Measurements from ENCODE around the gene OTUD6A.

OTUD6A gene, protein sequence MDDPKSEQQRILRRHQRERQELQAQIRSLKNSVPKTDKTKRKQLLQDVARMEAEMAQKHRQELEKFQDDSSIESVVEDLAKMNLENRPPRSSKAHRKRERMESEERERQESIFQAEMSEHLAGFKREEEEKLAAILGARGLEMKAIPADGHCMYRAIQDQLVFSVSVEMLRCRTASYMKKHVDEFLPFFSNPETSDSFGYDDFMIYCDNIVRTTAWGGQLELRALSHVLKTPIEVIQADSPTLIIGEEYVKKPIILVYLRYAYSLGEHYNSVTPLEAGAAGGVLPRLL

DNA sequence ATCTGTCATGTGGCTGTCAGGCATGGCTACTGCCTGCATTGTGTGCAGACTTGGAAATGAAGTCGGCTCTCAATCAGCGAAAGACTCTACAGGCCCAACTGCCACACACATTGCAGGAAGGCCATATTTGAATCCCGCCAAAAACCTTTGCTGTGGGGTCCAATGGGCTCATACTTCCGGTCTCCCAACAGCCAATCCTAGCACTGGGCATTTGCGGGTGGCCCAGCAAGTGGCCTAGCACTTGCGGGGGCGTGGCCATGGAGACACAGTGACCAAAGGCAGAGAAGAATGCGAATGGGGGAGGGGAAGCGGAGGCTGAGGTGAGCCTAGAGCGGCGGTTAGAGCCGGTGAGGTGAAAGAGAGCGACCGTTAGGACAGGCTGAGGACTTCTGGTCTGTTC is at the start of gene OTUD6A:
TSS of gene OTUD6A (plus strand) at position 382 of the 400 bp plus-strand sequence. CDS start 68 bp downstream, outside the sequence.
- DNase-seq (ENCODE audit: low spot score), result no peak

DNA sequence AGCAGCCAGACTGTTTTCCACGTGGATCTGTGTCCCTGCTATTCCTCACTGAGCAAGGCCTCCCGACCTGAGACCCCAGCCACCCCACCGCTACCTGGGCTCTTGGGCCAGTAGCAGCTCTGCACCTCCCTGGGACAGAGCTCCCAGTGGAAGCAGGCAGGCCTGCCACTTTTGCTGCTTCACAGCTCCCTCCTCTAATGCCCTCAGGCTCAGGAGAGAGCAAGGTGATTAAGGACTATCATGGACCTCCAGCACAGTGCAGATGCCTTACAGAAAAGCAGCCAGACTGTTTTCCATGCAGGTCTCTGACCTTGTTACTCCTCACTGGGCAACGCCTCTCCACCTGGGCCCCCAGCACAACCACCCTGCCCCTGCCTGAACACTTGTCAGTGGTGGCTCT is 49.5 kb upstream of the OTUD6A start:
- DNase-seq (ENCODE audit: low spot score), result no peak

DNA sequence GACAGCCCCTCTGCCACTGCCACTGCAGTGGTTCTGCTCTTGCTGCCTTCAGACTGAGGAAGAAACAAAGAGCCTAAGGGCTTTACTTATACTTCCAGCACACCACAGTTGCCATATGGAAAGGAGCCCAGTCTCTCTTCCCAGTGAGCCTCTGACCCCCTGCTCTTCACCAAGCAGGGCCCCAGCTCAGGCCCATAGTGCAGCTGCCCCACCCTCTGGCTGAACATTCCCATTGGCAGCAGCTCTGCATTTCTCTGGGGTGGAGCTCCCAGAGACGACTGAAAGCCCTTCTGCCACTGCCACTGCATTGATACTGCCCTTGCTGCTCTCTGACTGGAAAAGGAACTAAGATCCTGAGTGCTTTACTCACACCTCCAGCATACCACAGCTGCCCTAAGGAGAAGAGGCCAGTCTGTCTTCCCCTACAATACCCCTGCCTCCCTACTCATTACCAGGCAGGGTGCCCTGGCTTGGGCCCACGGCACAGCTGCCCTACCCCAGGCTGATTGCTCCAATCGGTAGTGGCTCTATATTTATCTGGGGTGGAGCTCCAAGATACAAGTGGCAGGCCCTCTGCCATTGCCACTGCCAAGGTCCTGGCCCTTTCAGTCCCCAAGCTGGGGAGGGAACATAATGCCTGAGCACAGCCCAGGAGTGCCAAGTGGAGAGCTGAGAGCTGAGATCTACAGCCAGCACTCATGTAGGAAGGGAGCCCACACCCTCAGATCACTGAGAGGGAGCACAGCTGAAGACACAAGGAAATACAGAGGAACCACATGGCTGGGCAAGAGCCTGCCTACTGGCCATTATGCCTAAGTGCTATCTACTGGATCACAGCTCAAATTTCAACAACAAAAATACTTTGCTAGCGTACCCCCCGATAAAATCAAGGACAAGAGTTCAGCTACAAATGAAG is 48.5 kb upstream of the OTUD6A start:
- DNase-seq (ENCODE audit: low spot score), result no peak

DNA sequence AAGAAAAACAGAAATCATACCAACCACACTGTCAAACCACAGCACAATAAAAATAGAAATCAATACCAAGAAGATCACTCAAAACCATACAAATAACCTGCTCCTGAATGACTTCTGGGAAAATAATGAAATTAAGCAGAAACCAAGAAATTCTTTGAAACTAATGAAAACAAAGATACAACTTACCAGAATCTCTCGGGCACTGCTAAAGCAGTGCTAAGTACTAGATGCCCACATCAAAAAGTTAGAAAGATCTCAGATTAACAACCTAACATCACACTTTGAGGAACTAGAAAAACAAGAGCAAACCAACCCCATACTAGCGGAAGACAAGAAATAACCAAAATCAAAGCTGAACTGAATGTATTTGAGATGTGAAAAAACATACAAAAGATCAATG is 45.7 kb upstream of the OTUD6A start:
- DNase-seq (ENCODE audit: low spot score), result peak; percentile 19

DNA sequence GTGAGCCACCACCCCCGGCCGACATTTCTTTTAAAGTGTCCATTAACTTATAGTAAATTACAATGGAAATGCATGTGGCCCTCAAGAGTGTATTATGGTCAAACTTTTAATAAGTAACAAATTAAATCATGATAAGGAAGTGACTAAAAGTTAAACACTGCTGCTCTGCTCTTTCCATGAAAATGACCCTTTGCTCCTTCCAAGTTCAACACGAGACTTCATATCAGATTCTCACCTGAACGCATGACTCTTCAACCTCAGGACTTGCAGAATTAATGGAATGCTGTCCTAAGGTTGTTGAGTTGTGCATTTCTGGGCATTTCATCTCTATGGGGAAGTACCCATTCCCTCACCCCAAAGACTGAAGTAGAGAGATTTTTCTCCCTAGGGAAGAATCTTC is 39.6 kb upstream of the OTUD6A start:
- no peak for DNase-seq (ENCODE audit: low spot score)

DNA sequence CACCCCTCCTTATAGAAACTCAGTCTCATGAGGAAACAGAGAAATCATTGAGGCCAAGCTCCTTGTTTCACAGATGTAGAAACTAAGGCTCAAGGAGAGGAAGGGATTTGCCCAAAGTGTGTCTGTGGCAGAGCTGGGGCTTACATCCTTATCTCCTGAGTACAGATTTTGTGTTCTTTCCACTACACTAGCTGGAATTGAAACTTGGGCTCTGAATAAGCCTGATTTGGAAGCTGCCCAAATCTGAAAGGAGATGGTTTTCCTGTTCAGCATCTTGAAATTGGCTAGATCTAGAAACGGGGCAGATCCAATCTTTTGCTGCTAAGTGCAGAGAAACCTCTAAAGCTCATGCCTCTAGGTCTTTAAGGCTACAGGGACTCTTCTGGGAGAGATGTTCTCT is 36.8 kb upstream of the OTUD6A start:
- no peak for DNase-seq (ENCODE audit: low spot score)

DNA sequence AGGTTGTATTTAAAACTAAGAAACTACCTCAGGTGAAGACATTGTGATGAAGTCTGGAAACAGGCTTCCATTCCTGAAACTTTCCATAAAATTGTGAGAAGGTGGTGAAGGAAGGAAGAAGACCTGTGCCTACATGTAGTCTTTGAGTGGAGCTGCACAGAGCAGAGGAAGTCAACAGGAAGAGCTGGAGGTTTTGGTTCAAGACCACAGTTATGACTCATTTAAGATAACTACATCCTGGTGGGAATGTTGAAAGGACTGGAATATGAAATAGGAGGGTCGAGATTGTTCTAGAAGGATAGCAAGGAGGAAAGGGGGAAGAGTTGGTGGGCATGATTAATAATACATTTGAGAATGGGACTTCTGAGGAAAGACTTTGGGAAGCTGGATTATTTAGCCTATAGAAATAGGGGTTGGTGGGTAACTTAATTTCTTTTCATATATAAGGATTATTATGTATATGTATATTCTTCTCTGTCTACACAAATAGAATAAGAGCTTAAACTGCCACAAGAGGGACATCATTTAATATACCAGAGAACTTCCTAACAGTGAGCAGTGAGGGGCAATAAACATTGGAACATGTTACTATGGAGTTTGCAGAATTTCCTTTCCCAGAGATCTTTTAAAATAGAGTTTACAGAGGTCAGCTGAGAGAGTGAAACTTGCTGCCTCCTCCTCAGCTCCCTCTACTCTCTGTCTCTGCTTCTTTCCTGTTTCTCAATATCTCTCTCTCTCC is 36.0 kb upstream of the OTUD6A start:
- DNase-seq (ENCODE audit: low spot score), result no peak

DNA sequence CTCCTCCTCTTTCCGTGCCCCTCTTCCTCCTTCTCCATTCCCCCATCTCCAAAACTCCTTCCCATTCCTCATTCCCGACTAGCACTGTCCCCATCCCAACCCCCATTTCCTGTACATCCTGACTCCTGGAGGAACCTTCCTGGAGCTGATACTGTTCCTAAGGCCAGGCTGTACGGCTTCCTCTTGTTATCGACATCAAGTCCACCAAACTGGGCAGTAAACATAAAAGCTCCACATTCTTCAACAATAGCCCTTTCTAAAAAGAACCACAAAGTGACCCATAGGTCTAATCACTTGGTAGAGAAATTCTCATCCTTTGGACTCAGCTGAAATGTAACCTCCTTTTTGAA is 35.4 kb upstream of the OTUD6A start:
- DNase-seq (ENCODE audit: low spot score), result no peak

DNA sequence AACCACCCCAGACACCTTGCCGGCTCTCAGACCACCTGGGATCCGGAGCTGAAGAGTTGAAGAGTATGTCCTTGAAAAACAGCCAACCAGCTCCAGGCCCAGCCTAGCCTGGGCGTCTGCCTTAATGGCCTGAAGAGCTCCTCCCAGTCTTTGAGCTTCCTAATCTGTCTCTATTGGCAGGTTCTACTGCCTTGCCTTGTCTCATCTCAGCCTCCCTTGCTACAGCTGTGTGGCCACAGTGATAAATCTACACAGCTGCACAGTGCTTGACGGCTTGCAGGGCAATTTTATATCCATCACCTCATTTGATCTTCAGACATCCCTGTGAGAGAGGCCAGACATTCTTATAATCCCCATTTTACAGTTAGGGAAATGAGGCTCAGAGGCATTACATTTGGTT is 32.4 kb upstream of the OTUD6A start:
- no peak for DNase-seq (ENCODE audit: low spot score)

DNA sequence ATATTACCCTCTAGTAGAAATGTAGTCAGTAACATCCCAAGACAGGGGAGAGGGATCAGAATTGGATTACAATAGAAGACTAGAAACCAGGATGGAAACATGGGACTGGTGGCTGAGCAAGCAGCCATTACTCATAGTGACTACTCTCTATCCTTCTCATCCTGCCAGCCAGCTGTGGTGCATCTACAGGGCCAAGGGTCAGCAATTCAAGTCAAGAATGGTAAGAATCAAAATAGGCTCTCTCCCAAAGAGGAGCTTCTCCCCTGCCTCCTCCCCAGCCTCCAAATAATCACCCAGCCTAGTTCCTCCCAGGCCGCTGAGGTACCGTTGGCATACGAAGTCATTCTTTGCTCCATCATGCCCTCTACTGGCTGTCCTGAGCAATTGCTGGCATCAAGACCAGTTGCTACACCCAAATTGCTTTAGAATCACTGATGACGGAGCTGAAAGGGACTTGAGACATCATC is 31.9 kb upstream of the OTUD6A start:
- DNase-seq (ENCODE audit: low spot score), result peak; percentile 45

DNA sequence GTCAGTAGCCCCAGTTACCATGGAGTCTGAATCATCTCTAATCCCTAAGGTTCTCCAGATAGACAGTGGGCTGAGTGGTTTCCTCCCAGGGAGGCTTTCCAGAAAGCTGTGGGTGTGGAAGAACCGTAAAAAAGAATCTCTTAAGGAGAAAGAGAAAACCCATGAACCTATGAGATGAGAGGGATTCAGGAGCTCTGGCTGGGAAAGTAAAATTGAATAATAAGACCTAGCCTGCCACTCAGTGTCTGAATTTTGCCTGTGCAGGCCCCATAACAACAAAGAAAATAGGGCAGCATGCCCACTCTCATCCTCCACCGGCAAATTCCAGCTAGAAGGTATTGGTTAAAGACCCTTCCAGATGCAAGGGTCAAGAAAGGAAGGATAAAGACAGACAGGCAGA is 29.5 kb upstream of the OTUD6A start:
- DNase-seq (ENCODE audit: low spot score), result no peak

DNA sequence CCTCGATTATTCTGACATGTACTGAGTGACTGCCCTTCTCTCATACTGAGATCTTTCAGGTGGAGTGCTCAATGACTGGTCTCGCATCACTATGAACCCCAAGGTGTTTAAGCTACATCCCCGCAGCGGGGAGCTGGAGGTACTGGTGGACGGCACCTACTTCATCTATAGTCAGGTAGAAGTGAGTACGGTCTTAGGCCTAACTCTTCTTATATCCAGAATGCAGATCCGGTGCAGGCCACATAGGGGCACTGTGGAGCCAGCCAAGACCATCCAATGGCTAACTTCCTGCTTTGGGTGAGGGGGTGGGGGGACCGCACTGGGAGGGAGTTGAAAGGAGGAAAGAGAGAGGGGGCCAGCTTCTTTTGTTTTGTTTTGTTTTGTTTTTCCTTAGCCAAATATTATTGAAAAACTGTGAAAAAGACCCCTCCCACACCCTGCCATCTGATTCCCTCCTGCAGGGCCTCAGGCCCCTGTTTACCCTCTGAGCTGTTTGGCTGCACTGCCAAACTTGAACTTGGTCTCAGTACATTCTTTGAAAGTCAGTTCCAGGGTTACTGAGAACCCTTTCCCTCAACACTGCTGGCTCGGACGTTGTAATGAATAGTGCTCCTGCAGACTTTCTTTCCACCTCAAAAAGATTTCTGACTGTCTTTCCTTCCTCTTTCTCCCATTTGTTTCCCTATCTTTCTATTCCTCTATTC is 28.8 kb upstream of the OTUD6A start:
- DNase-seq (ENCODE audit: low spot score), result no peak

DNA sequence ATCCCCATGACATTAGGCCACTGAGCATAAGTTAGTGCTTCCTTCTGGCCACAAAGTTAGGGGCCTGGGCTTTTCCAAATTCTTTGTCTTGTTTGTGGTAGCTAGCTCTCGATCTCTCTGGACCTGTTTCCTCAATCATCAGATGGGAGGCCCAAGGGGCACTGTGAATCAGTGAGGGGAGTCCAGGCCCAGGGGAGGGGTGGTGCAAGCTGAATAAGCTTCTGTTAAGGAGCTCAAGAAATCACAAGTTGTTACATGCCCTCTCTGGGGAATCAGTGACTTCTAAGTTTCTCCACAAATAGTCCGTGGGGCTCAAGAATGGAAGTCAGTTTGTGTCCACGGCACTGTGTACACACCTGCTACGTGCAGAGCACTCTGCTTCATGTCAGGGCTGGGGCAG is 27.6 kb upstream of the OTUD6A start:
- DNase-seq (ENCODE audit: low spot score), result no peak

DNA sequence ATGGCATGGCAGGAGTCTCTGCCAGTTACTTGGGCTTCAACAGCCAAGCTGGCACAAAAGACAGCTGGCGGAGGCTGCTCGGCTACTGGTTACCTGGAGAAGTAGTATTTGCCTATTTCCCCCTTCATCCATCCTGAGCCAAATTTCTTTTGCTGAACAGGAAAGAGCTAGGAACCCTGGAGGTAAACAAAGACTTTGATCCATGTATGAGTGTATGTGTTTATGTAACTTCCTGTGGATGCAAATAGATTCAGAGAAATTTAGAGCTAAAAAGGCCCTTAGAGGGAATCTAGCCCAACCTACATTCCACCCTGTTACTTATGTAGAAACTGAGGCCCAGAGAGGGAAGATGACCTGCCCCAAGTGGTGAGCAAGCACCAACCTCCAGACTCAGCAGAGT is 23.7 kb upstream of the OTUD6A start:
- no peak for DNase-seq (ENCODE audit: low spot score)

DNA sequence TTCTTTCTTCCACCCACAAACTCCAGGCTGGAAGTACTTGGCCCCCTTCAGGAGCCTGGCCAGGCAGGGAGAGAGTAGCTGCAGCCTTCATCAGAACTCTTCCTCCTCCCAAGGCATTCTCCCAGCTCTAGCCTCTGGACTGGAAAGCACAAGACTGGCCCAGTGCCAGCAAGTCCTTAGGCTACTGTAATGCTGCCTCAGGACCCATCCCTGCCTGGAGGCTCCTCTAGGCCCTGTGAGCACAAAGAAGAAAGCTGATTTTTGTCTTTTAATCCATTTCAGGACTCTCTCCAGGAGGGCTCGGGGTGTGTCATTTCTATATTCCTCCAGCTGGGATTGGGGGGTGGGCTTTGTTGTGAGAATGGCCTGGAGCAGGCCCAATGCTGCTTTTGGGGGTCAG is 23.3 kb upstream of the OTUD6A start:
- DNase-seq (ENCODE audit: low spot score), result no peak

DNA sequence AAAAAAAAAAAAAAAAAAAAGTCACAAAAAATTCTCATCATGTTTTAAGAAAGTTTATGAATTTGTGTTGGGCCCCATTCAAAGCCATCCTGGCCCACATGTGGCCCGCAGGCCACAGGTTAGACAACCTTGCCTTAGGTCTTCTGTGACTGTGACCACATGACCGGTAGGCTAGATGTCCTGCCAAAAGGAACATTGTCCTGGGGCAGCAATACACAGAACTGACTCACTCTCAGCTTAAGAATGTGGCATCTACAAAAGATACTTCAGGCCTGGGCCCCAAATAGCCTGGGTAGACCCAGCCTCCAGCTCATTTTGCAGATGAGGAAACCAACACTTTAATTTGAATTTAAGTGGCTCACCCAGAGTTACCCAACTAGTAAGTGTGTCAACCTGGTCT is 22.5 kb upstream of the OTUD6A start:
- no peak for DNase-seq (ENCODE audit: low spot score)

DNA sequence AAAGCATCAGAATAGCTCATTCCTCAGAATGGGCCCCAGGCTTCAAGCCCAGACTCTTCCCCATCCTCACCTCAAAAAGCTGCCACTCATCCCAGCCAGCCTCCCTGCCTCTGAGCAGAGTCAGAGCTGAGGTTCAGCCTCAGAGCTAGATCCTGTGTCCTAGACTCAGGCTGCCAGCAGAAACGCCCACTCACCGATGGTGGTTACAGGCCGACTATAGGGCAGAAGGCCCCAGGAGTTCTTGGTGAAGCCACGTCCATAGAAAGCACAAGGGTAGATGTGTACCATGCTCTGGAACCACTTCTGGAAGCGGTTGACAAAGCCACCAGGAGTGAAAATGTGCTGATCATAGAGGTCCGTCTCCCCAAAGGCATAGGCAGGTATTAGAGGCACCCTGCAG is 20.3 kb upstream of the OTUD6A start:
- no peak for DNase-seq (ENCODE audit: low spot score)

DNA sequence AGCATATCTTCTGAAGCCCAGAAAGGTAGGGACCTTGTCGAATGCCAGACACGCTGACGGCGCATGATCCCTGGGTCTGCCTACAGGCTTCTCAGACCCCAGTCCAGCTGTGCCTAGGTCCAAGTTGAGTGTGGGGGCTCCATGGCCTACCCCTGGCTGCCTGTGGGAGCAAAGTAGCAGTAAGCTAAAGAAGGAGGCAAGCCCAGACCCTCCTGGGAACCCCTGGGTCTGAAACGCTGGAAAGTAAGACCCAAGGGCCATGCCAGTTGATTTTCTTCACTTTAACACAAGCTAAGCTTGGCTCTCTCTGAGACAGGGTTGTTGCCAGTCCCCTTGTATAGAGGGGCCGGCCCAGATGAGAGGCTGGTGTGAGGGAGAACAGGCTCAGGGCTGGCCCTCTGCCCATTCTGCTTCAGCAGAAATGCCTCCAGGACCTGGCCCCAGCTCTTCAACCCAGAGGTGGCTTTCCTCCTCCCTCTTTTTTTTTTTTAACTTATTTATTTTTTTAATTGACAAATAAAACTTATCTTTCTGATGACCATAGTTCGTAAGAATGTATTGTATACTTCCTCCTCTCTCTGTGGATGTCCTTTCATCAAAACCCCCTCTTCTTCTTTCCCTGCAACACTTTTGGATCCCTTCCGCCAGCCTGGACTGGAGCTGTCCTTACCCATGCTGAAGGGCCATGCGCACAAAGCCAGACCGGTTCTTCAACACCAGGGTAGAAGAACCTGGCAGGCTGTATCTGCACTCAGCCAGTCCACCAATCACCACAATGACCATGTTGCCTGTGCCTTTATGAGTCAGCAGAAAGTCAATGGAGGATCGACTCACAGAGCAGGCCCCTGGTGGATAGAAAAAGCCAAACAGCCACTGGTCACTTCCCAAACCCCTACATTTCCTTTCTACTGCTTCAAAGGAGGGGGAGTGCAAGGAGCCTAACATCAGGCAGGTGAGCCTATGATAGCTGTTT is 19.6 kb upstream of the OTUD6A start:
- DNase-seq (ENCODE audit: low spot score), result no peak

DNA sequence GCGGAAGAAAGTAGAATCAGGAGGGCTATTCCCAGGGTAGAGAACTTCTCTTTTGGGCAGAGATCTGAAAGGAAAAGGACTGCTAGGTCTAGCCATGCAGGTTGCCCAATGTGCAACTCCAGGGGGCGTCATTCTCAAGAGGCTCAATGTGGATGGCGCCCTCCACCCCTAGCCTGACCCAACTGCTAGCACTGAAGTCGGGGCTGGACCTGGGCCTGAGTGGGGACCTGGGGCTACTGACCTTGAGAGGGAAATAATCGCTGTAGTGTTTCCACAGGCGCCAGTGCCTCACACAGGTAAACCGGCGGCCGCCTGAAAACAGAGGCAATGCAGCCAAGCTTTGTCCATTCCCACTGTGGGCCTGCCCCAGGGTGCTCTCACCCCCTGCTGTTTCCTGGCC is 18.6 kb upstream of the OTUD6A start:
- DNase-seq (ENCODE audit: low spot score), result no peak

DNA sequence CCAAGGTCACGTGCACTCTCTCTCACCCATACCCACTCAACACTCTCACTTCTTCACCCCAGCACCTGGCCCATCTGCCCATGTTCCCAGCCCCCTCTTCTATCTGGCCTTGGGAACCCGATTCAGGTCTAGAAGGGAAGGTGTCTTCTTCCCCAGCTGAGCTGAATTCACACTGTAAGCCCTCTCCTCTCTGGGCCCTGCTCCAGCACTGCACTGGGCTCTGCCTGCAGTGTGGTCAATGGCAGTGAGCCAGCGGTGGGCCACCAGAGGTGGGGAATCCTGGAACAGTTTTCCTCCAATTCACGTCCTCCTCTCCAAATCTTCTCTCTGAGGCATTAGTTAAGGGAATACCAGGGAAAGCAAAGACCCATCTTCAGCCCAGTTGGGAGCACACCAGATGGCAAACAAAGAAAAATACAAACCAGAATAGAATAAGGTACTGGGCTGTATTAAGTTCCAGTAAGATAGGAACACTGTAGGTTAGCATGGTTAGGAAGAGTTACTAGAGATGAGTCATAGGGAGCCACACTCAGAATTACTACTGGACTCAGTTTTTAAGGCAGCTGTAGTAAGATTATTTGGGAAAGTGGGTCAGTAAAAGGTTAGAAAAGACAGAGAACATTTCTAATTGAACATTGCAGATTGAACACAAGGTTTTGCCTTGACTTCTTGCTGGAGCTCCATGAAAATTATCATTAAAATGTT is 17.6 kb upstream of the OTUD6A start:
- DNase-seq (ENCODE audit: low spot score), result no peak
